Neural progenitor cell (in vitro differentiated cells): ENCODE results near the gene SPATA33. TPM values are rescaled to one million over a fixed set of nuclear protein-coding genes. Genes with fewer than 3 reads are reported as not detected.

ENCODE experiments used
- DNase-seq: peaks from one replicate; pipeline ENCODE4 v3.0.0-alpha.2; 2016; ENCODE audit warnings: low spot score
- H2AFZ ChIP-seq: fragments of 200-600 bp; sonication (generic); replicated peaks from 2 replicates; pipeline ENCODE4 v1.6.1; 2016; ENCODE audit warnings: antibody characterized with exemption
- H3F3A ChIP-seq: fragments of 200-600 bp; sonication (generic); 2 replicates; pipeline ENCODE4 v1.6.1; 2016; ENCODE audit warnings: antibody characterized with exemption, low read depth
- H3K27ac ChIP-seq: fragments of 200-600 bp; sonication (generic); 2 replicates; pipeline ENCODE4 v1.5.1; 2016; ENCODE audit warnings: mild to moderate bottlenecking
- H3K27me3 ChIP-seq: fragments of 200-600 bp; sonication (generic); 2 replicates; pipeline ENCODE4 v1.6.1; 2016; ENCODE audit warnings: mild to moderate bottlenecking, moderate library complexity
- H3K36me3 ChIP-seq: fragments of 200-600 bp; sonication (generic); 2 replicates; pipeline ENCODE4 v1.5.1; 2016
- H3K4me1 ChIP-seq: fragments of 200-600 bp; sonication (generic); 2 replicates; pipeline ENCODE4 v1.6.1; 2016; ENCODE audit warnings: mixed run types
- H3K4me2 ChIP-seq: fragments of 200-600 bp; sonication (generic); 2 replicates; pipeline ENCODE4 v1.6.1; 2016
- H3K4me3 ChIP-seq: fragments of 200-600 bp; sonication (generic); 2 replicates; pipeline ENCODE4 v1.5.1; 2016
- H3K79me2 ChIP-seq: fragments of 200-600 bp; sonication (generic); 2 replicates; pipeline ENCODE4 v1.6.1; 2016; ENCODE audit warnings: low read depth
- H3K9ac ChIP-seq: fragments of 200-600 bp; sonication (generic); 2 replicates; pipeline ENCODE4 v1.6.1; 2016
- H3K9me3 ChIP-seq: fragments of 200-600 bp; sonication (generic); 2 replicates; pipeline ENCODE4 v1.5.1; 2016; ENCODE audit warnings: low read depth
- H4K20me1 ChIP-seq: fragments of 200-600 bp; sonication (generic); 2 replicates; pipeline ENCODE4 v1.6.1; 2016; ENCODE audit warnings: low read depth
- H3K27ac Mint-ChIP-seq: 3 replicates; pipeline ENCODE4 v1.8.0; 2021; ENCODE audit warnings: mixed read lengths
- H3K27me3 Mint-ChIP-seq: 2 replicates; pipeline ENCODE4 v1.8.0; 2022; ENCODE audit warnings: low read depth, mild to moderate bottlenecking, inconsistent platforms, moderate library complexity, mixed read lengths; ENCODE audit not compliant: insufficient read depth
- H3K36me3 Mint-ChIP-seq: 3 replicates; pipeline ENCODE4 v1.8.0; 2021; ENCODE audit warnings: mixed read lengths
- H3K4me1 Mint-ChIP-seq: 3 replicates; pipeline ENCODE4 v1.8.0; 2021; ENCODE audit warnings: mixed read lengths
- H3K4me3 Mint-ChIP-seq: 3 replicates; pipeline ENCODE4 v1.8.0; 2021; ENCODE audit warnings: mild to moderate bottlenecking, moderate library complexity, mixed read lengths
- H3K9me3 Mint-ChIP-seq: 3 replicates; pipeline ENCODE4 v1.8.0; 2020; ENCODE audit warnings: mixed read lengths
- CTCF ChIP-seq: fragments of 200-600 bp; sonication (generic); IDR thresholded peaks from 2 replicates; pipeline ENCODE4 v1.5.1; 2017; ENCODE audit warnings: antibody characterized with exemption, mild to moderate bottlenecking
- EZH2 ChIP-seq: fragments of 200-600 bp; sonication (generic); IDR thresholded peaks from 2 replicates; pipeline ENCODE4 v1.6.1; 2017; ENCODE audit warnings: antibody characterized with exemption, mild to moderate bottlenecking, moderate library complexity
- EZH2phosphoT487 ChIP-seq: fragments of 200-600 bp; sonication (generic); IDR thresholded peaks from 2 replicates; pipeline ENCODE4 v1.6.1; 2017; ENCODE audit warnings: antibody characterized with exemption
- total RNA-seq: library from RNA; depleted of rRNA; stranded (reverse); fragments of >200 nt; gene quantifications from 2 replicates; pipeline ENCODE4 v1.2.3, GENCODE V29; 2015; ENCODE audit warnings: low replicate concordance

Gene SPATA33
- total RNA-seq, 1 donor from 2014 or later = 14.1 TPM

GRCh38 chr16:89612415-89613166 is 45.0 kb upstream of the SPATA33 start:
- H3K36me3 Mint-ChIP-seq = no peaks in the 10 kb centered on the region
- no peak for DNase-seq
- Histone ChIP-seq H3K36me3 (no peaks in the 10 kb centered on the region), H3K9ac (no peak overlapping the region), H3K27me3 (no peaks in the 10 kb centered on the region), H4K20me1 (no peaks in the 10 kb centered on the region), H3K9me3 (no peaks in the 10 kb centered on the region), H3F3A (no peaks in the 10 kb centered on the region), H3K4me1 (peaks cover 9% of the 10 kb centered on the region), H3K4me2 (no peak overlapping the region), H2AFZ (no peak overlapping the region), H3K4me3 (no peak overlapping the region), H3K79me2 (no peaks in the 10 kb centered on the region), H3K27ac (no peak overlapping the region)
- peak overlapping the region; percentile 99 for H3K27ac Mint-ChIP-seq
- no peak for TF ChIP-seq EZH2
- no peak for TF ChIP-seq EZH2phosphoT487
- TF ChIP-seq CTCF = no peak
- H3K9me3 Mint-ChIP-seq = peaks cover 2% of the 10 kb centered on the region
- peak overlapping the region; percentile 74 for H3K4me3 Mint-ChIP-seq
- peaks cover 24% of the 10 kb centered on the region for H3K4me1 Mint-ChIP-seq
- H3K27me3 Mint-ChIP-seq = peaks cover 15% of the 10 kb centered on the region

- H4K20me1 ChIP-seq = no peaks in the 10 kb centered on the region
- TF ChIP-seq EZH2phosphoT487 = no peak
- TF ChIP-seq CTCF = no peak
- no peak for TF ChIP-seq EZH2
- H3F3A ChIP-seq = peaks cover 5% of the 10 kb centered on the region
- no peaks in the 10 kb centered on the region for H3K36me3 ChIP-seq
- peak within 1 kb of the TSS; percentile 99 for H3K27ac Mint-ChIP-seq
- no peak within 1 kb of the TSS for H3K9ac ChIP-seq
- peak within 1 kb of the TSS; percentile 74 for H3K4me3 Mint-ChIP-seq
- H3K36me3 Mint-ChIP-seq = no peaks in the 10 kb centered on the region
- H2AFZ ChIP-seq = peak within 1 kb of the TSS; percentile 42
- H3K4me1 Mint-ChIP-seq = peaks cover 25% of the 10 kb centered on the region
- peaks cover 12% of the 10 kb centered on the region for H3K27me3 Mint-ChIP-seq
- H3K4me3 ChIP-seq = no peak within 1 kb of the TSS
- no peaks in the 10 kb centered on the region for H3K27me3 ChIP-seq
- H3K9me3 Mint-ChIP-seq = peaks cover 2% of the 10 kb centered on the region
- H3K4me1 ChIP-seq = peaks cover 9% of the 10 kb centered on the region
- DNase-seq = no peak
- no peak within 1 kb of the TSS for H3K4me2 ChIP-seq
- H3K79me2 ChIP-seq = no peaks in the 10 kb centered on the region
- H3K27ac ChIP-seq = no peak within 1 kb of the TSS
- no peaks in the 10 kb centered on the region for H3K9me3 ChIP-seq
These were observed 44.2 kb upstream of the SPATA33 start, which contains the start of gene DPEP1 for GRCh38 chr16:89613231-89613953. TSS of gene DPEP1 (plus strand) at chr16:89613642. CDS start at chr16:89630411, 16,769 bp downstream.

GRCh38 chr16:89613954-89614459 is 43.6 kb upstream of the SPATA33 start:
- Mint-ChIP-seq H3K36me3 (no peaks in the 10 kb centered on the region), H3K4me1 (peaks cover 27% of the 10 kb centered on the region), H3K27me3 (peaks cover 14% of the 10 kb centered on the region), H3K9me3 (peaks cover 2% of the 10 kb centered on the region), H3K4me3 (no peak overlapping the region), H3K27ac (no peak overlapping the region)
- Histone ChIP-seq H3K27ac (no peak overlapping the region), H3K9ac (no peak overlapping the region), H3K4me1 (peaks cover 9% of the 10 kb centered on the region), H3K27me3 (no peaks in the 10 kb centered on the region), H3K4me3 (no peak overlapping the region), H3K4me2 (no peak overlapping the region), H3K79me2 (no peaks in the 10 kb centered on the region), H4K20me1 (no peaks in the 10 kb centered on the region), H3F3A (peaks cover 7% of the 10 kb centered on the region), H3K9me3 (no peaks in the 10 kb centered on the region), H2AFZ (no peak overlapping the region), H3K36me3 (no peaks in the 10 kb centered on the region)
- TF ChIP-seq CTCF = no peak
- TF ChIP-seq EZH2 = no peak
- no peak for TF ChIP-seq EZH2phosphoT487
- no peak for DNase-seq
